KBM-7 (cell line): Measurements from ENCODE around the gene E2F7.
"Not testable (repeated sequence)": the region's sequence is repeated elsewhere in the genome, so short reads cannot be mapped to it uniquely, and the experiment has no call there.

Experiments used
- DNase-seq: peaks from one replicate; pipeline ENCODE4 v3.0.0-alpha.2; 2015
- in situ Hi-C: fragments of 300-500 bp; cut with MboI; formaldehyde crosslinking; loops from 2 replicates; pipeline ENCODE4 v1.14.3; 2020; ENCODE audit warnings: low sequenced_read_pairs, low pct_unique_long_range_greater_than_20kb, mixed read lengths

E2F7 gene

GRCh38 chr12:77065361-77066204, at the start of gene E2F7:
Gene E2F7, minus strand, starts transcription at chr12:77065569. Its CDS starts 934 bp downstream, at chr12:77064635.
- DNase-seq: peak; percentile 98
- in situ Hi-C loops: no loop called here

GRCh38 chr12:77113971-77114370, 48.6 kb upstream of the E2F7 start:
- DNase-seq: no peak
- in situ Hi-C loops: no loop called here

GRCh38 chr12:77108707-77109106, 43.3 kb upstream of the E2F7 start:
- in situ Hi-C loops: no loop called here
- no peak for DNase-seq

GRCh38 chr12:77107121-77107520, 41.8 kb upstream of the E2F7 start:
- DNase-seq: no peak
- in situ Hi-C loops: no loop called here

GRCh38 chr12:77104792-77105191, 39.4 kb upstream of the E2F7 start:
- no peak for DNase-seq
- in situ Hi-C loops: no loop called here

- no peak for DNase-seq
- in situ Hi-C loops: no loop called here
Observed at GRCh38 chr12:77104286-77104685, 38.9 kb upstream of the E2F7 start.

- no peak for DNase-seq
- in situ Hi-C loops: no loop called here
Observed at GRCh38 chr12:77102691-77103090, 37.3 kb upstream of the E2F7 start.

- in situ Hi-C loops: no loop called here
- DNase-seq: no peak
Observed at GRCh38 chr12:77102123-77102522, 36.8 kb upstream of the E2F7 start.

- in situ Hi-C loops: no loop called here
- no peak for DNase-seq
Observed at GRCh38 chr12:77099799-77100198, 34.4 kb upstream of the E2F7 start.

GRCh38 chr12:77097846-77098245, 32.5 kb upstream of the E2F7 start:
- no peak for DNase-seq
- in situ Hi-C loops: no loop called here

GRCh38 chr12:77092227-77092626, 26.9 kb upstream of the E2F7 start:
- in situ Hi-C loops, DNase-seq: not testable (repeated sequence)

GRCh38 chr12:77089686-77090220, 24.4 kb upstream of the E2F7 start:
- no peak for DNase-seq
- in situ Hi-C loops: no loop called here

GRCh38 chr12:77087427-77087826, 22.1 kb upstream of the E2F7 start:
- in situ Hi-C loops: no loop called here
- DNase-seq: no peak

GRCh38 chr12:77082021-77082420, 16.7 kb upstream of the E2F7 start:
- DNase-seq: no peak
- in situ Hi-C loops: no loop called here

GRCh38 chr12:77079631-77080030, 14.3 kb upstream of the E2F7 start:
- in situ Hi-C loops: no loop called here

GRCh38 chr12:77078231-77078630, 12.9 kb upstream of the E2F7 start:
- in situ Hi-C loops: no loop called here

More at GRCh38 chr12:77079631-77080030, 14.3 kb upstream of the E2F7 start:
- DNase-seq: no peak

GRCh38 chr12:77076886-77077285, 11.5 kb upstream of the E2F7 start:
- in situ Hi-C loops: no loop called here
- DNase-seq: no peak

More at GRCh38 chr12:77078231-77078630, 12.9 kb upstream of the E2F7 start:
- no peak for DNase-seq

- DNase-seq, in situ Hi-C loops: not testable (repeated sequence)
Observed at GRCh38 chr12:77073894-77074293, 8.5 kb upstream of the E2F7 start.

GRCh38 chr12:77072833-77073495, 7.6 kb upstream of the E2F7 start:
- in situ Hi-C loops: no loop called here
- DNase-seq: no peak

- no peak for DNase-seq
- in situ Hi-C loops: no loop called here
Observed at GRCh38 chr12:77070800-77071449, 5.6 kb upstream of the E2F7 start.
